ENCODE measurements around the gene PPP5C. TPM values are rescaled to one million over a fixed set of nuclear protein-coding genes. Genes with fewer than 3 reads are reported as not detected.

The PPP5C gene
- total and polyA plus RNA-seq, 3 donors from 2014 or later = 49.1 to 72.8 (median 71.7) TPM

DNA sequence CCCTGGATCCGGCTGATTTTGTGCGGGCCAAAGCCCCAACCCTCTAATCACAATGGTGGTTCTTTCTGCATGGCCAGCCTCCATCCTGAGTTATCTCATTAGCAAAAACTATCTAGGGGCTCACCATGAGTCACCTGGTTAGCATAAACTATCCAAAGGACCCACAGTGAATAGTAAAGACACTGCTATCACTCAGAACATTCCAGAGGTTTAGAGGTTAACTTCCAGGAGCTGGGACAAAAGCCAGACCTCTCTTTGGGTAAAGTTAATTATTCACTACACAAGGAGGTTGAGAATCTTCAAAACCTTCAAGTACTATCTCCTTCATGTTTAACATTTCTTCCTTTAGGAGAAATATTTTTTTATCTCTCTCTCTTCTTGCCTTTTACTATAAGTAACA, 18.8 kb upstream of the PPP5C start:
- WGBS, 2 donors = 100% methylated on average over 2 of the region's 2 CpGs
- Histone ChIP-seq H3K9me3 (no peaks in the 10 kb centered on the region), H3K4me3 (no peak overlapping the region), H3K27ac (no peak overlapping the region), H3K4me1 (no peaks in the 10 kb centered on the region), H3K36me3 (ENCODE audit: low read depth, missing control alignments) (no peaks in the 10 kb centered on the region), H3K27me3 (no peaks in the 10 kb centered on the region)
- intact Hi-C loops (cut with DNase I; ENCODE audit: low total_unique reads) = no loop called here
- DNase-seq = no peak
- TF ChIP-seq, protein P1, sequence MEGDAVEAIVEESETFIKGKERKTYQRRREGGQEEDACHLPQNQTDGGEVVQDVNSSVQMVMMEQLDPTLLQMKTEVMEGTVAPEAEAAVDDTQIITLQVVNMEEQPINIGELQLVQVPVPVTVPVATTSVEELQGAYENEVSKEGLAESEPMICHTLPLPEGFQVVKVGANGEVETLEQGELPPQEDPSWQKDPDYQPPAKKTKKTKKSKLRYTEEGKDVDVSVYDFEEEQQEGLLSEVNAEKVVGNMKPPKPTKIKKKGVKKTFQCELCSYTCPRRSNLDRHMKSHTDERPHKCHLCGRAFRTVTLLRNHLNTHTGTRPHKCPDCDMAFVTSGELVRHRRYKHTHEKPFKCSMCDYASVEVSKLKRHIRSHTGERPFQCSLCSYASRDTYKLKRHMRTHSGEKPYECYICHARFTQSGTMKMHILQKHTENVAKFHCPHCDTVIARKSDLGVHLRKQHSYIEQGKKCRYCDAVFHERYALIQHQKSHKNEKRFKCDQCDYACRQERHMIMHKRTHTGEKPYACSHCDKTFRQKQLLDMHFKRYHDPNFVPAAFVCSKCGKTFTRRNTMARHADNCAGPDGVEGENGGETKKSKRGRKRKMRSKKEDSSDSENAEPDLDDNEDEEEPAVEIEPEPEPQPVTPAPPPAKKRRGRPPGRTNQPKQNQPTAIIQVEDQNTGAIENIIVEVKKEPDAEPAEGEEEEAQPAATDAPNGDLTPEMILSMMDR (IDR thresholded peaks at IDR 0.05) = no peak
- TF ChIP-seq POLR2A (IDR thresholded peaks at IDR 0.05) = no peak

DNA sequence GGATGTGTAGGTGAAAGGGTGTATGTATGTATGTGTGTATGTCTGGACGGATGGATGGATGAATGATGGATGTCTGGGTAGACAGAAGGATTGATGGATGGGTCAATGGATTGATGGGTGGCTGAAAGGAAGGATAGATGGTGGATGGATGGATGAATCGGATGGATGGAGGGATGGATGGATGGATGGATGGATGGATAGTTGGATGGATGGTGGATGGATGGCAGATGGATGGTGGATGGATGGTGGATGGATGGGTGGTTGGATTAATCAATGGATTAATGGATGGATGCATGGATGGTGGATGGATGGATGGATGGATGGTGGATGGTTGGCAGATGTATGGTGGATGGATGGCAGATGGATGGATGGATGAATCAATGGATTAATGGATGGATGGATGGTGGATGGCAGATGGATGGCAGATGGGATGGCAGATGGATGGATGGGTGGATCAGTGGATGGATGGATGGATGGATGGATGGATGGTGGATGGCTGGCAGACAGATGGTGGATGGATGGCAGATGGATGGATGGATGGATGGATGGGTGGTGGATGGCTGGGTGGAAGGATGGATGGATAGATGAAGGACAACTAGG, 16.5 kb upstream of the PPP5C start:
- Histone ChIP-seq H3K27me3 (no peaks in the 10 kb centered on the region), H3K36me3 (ENCODE audit: low read depth, missing control alignments) (no peaks in the 10 kb centered on the region), H3K27ac (no peak overlapping the region), H3K4me1 (no peaks in the 10 kb centered on the region), H3K9me3 (no peaks in the 10 kb centered on the region), H3K4me3 (no peak overlapping the region)
- intact Hi-C loops (cut with DNase I; ENCODE audit: low total_unique reads) = no loop called here
- TF ChIP-seq POLR2A (IDR thresholded peaks at IDR 0.05) = no peak
- TF ChIP-seq, protein P1 (IDR thresholded peaks at IDR 0.05) = no peak
- DNase-seq = no peak
- 89 to 95% methylated on average over 2 of the region's 2 CpGs for WGBS, 2 donors

DNA sequence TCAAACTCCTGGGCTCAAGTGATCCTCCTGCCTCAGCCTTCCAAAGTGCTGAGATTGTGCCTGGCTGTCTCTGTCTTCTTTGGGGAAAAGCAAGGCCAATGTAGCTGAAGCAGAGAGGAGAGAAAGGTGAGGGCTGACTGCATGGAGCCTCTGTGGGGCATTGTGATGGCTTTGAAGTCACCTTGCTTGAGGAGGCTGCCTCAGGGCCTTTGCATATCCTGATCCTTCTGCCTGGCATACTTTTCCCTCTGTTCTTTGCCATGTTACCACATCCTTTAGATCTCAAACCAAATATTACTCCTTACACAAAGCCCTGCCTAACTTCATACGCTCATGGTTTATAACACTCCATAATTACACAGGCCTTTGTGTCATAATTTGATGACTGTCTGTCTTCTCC, 9.4 kb upstream of the PPP5C start:
- Histone ChIP-seq H3K4me1 (no peaks in the 10 kb centered on the region), H3K36me3 (ENCODE audit: low read depth, missing control alignments) (no peaks in the 10 kb centered on the region), H3K27ac (no peak overlapping the region), H3K9me3 (no peaks in the 10 kb centered on the region), H3K27me3 (no peaks in the 10 kb centered on the region), H3K4me3 (no peak overlapping the region)
- intact Hi-C loops (cut with DNase I; ENCODE audit: low total_unique reads) = no loop called here
- no peak for DNase-seq
- TF ChIP-seq, protein P1 (IDR thresholded peaks at IDR 0.05) = no peak
- no peak for TF ChIP-seq POLR2A (IDR thresholded peaks at IDR 0.05)
- WGBS, 2 donors = 89 to 94% methylated on average over 1 of the region's 1 CpG

DNA sequence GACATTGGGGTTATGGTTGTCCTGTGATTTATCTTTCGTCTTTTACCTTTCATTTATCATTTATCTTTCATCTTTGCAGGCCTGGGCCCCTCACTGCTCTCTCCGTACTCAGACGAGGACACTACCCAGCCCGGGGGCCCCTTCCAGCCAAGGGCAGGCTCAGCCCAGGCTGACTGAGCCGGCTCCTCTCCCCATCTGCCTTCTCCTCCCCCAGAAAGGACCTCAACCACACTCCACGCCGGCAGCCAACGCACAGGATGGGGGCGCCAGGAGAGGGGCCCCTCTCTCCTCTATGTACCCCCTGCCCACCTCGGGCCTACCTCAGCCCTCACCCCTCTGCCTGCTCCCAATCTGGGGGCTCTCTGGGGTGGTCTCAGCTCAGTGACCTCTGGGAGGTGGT, 7.4 kb upstream of the PPP5C start:
- Histone ChIP-seq H3K27ac (no peak overlapping the region), H3K36me3 (ENCODE audit: low read depth, missing control alignments) (no peaks in the 10 kb centered on the region), H3K9me3 (no peaks in the 10 kb centered on the region), H3K27me3 (no peaks in the 10 kb centered on the region), H3K4me1 (no peaks in the 10 kb centered on the region), H3K4me3 (no peak overlapping the region)
- intact Hi-C loops (cut with DNase I; ENCODE audit: low total_unique reads) = no loop called here
- no peak for DNase-seq
- TF ChIP-seq POLR2A (IDR thresholded peaks at IDR 0.05) = no peak
- TF ChIP-seq, protein P1 (IDR thresholded peaks at IDR 0.05) = no peak
- 65 to 67% methylated on average over 10 of the region's 10 CpGs for WGBS, 2 donors

DNA sequence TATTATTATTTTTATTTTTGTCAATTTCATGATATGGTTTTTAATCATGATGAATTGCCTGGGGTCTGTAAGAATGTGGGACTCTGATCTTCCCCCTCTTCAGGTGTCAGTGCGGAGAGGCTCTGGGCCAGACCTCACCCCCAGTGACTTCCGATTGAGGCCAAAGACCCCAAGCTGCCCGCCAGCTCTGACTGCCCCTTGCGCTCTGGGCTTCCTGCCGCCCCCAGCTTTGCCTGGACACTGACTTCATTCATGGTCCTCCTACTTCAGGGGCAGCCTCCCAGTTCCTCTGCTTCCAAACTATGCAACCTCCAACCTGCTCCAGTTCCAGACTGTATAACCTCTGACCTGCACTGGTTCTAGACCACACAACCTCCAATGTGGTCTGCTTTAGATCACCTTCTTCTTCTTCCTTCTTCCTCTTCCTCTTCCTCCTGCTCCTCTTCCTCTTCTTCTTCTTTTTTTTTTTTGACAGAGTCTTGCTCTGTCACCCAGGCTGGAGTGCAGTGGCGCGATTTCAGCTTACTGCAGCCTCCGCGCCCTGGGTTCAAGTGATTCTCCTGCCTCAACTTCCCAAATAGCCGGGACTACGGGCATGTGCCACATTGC, 6.7 kb upstream of the PPP5C start:
- no peak overlapping the region for H3K27ac ChIP-seq
- no peaks in the 10 kb centered on the region for H3K27me3 ChIP-seq
- no peak for DNase-seq
- no peaks in the 10 kb centered on the region for H3K36me3 ChIP-seq (ENCODE audit: low read depth, missing control alignments)
- H3K4me1 ChIP-seq = no peaks in the 10 kb centered on the region
- H3K9me3 ChIP-seq = no peaks in the 10 kb centered on the region
- no peak for TF ChIP-seq POLR2A (IDR thresholded peaks at IDR 0.05)
- TF ChIP-seq, protein P1 (IDR thresholded peaks at IDR 0.05) = no peak
- intact Hi-C loops (cut with DNase I; ENCODE audit: low total_unique reads) = no loop called here
- 94 to 98% methylated on average over 11 of the region's 11 CpGs for WGBS, 2 donors
- no peak overlapping the region for H3K4me3 ChIP-seq
